Parathyroid adenoma (tissue), 2 donors: ENCODE measurements around the gene VMP1.
"Not testable (repeated sequence)": the region's sequence is repeated elsewhere in the genome, so short reads cannot be mapped to it uniquely, and the experiment has no call there.

Experiments used
- H2AFZ ChIP-seq: fragments of 300-600 bp; sonication (generic); one replicate; pipeline ENCODE4 v1.7.0; 2017; ENCODE audit warnings: antibody characterized with exemption, mild to moderate bottlenecking
- H3K27ac ChIP-seq: fragments of 300-600 bp; sonication (generic); one replicate; pipeline ENCODE4 v1.7.0; 2017
- H3K27me3 ChIP-seq: fragments of 300-600 bp; sonication (generic); one replicate; pipeline ENCODE4 v1.7.0; 2017; ENCODE audit warnings: low read length; ENCODE audit not compliant: control insufficient read depth, insufficient read depth
- H3K36me3 ChIP-seq: fragments of 300-600 bp; sonication (generic); one replicate; pipeline ENCODE4 v1.7.0; 2017; ENCODE audit warnings: low read length; ENCODE audit not compliant: control insufficient read depth, insufficient read depth
- H3K4me1 ChIP-seq: fragments of 300-600 bp; sonication (generic); one replicate; pipeline ENCODE4 v1.7.0; 2017; ENCODE audit warnings: control low read depth
- H3K4me2 ChIP-seq: fragments of 300-600 bp; sonication (generic); one replicate; pipeline ENCODE4 v1.7.0; 2017; ENCODE audit warnings: low read length
- H3K4me3 ChIP-seq: fragments of 300-600 bp; sonication (generic); one replicate; pipeline ENCODE4 v1.7.0; 2017; ENCODE audit warnings: low read depth, low read length
- H3K79me2 ChIP-seq: fragments of 300-600 bp; sonication (generic); one replicate; pipeline ENCODE4 v1.7.0; 2017; ENCODE audit warnings: control low read depth
- H3K9ac ChIP-seq: fragments of 300-600 bp; sonication (generic); one replicate; pipeline ENCODE4 v1.7.0; 2017; ENCODE audit warnings: mild to moderate bottlenecking
- H3K9me3 ChIP-seq: fragments of 300-600 bp; sonication (generic); one replicate; pipeline ENCODE4 v1.7.0; 2017; ENCODE audit warnings: low read length; ENCODE audit not compliant: control insufficient read depth
- CTCF ChIP-seq: fragments of 300-600 bp; sonication (generic); IDR thresholded peaks from one replicate; pipeline ENCODE4 v1.7.0; 2017; ENCODE audit warnings: antibody characterized with exemption, mild to moderate bottlenecking
- donor health status: primary hyperparathyroidism.

The VMP1 gene

DNA sequence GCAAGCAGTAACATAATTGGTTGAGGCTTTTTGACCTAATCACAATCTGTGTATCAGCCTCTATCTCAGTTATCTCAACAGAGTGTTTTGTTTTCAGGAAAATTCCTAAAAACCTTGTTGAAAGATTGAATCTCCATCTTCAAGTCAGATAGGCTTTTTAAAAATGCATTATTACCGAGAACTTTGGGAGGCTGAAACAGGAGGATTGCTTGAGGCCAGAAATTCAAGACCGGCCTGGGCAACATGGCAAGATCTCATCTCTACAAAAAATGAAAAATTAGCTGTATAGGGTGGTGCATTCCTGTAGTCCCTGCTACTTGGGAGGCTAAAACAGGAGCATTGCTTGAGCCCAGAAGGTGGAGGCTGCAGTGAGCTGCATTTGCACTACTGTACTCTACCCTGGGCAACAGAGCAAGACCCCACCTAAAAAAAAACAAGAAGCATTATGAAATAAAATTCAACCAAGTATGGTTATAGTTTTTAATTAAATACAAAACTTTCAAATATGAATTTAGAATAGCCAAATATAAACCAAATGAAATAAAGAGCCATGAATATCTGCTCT is 68.4 kb downstream of the VMP1 start:
- Histone ChIP-seq H3K4me3 (no peak overlapping the region), H3K27ac (no peak overlapping the region), H2AFZ (no peak overlapping the region), H3K9me3 (no peaks in the 10 kb centered on the region), H3K27me3 (no peaks in the 10 kb centered on the region), H3K36me3 (no peaks in the 10 kb centered on the region), H3K79me2 (no peaks in the 10 kb centered on the region), H3K4me1 (no peaks in the 10 kb centered on the region), H3K9ac (no peak overlapping the region), H3K4me2 (no peak overlapping the region)
- no peak for TF ChIP-seq CTCF

DNA sequence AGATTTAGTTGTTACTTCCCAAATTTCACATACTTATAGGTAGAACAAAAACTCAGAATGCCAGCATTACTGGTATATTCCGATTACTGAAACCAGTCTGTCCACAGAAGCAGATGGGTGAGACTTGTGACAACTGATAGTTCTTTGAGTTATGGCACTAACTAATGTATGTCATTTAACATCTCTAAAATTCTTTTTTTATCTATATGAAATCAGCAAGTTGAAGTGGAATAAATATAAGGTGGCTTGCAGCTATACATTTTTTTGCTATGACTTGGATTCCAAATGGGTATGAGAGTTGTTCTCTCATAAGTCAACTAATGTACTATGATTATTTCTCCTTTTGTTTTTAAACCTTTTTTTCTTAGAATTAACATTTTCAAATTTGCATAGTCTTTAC is 69.1 kb downstream of the VMP1 start:
- Histone ChIP-seq H3K79me2 (no peaks in the 10 kb centered on the region), H3K9ac (no peak overlapping the region), H2AFZ (no peak overlapping the region), H3K27me3 (no peaks in the 10 kb centered on the region), H3K4me3 (no peak overlapping the region), H3K36me3 (no peaks in the 10 kb centered on the region), H3K4me2 (no peak overlapping the region), H3K4me1 (no peaks in the 10 kb centered on the region), H3K27ac (no peak overlapping the region), H3K9me3 (no peaks in the 10 kb centered on the region)
- TF ChIP-seq CTCF, result no peak

GRCh38 chr17:59777033-59777432 is 69.6 kb downstream of the VMP1 start:
- TF ChIP-seq CTCF, result no peak
- Histone ChIP-seq H3K27me3 (no peaks in the 10 kb centered on the region), H3K9ac (no peak overlapping the region), H3K4me3 (no peak overlapping the region), H3K4me2 (no peak overlapping the region), H3K36me3 (no peaks in the 10 kb centered on the region), H2AFZ (no peak overlapping the region), H3K4me1 (no peaks in the 10 kb centered on the region), H3K79me2 (no peaks in the 10 kb centered on the region), H3K9me3 (no peaks in the 10 kb centered on the region), H3K27ac (no peak overlapping the region)

GRCh38 chr17:59778996-59779395 is 71.5 kb downstream of the VMP1 start:
- no peak overlapping the region for H3K4me3 ChIP-seq
- no peak overlapping the region for H3K27ac ChIP-seq
- no peaks in the 10 kb centered on the region for H3K79me2 ChIP-seq
- H3K9ac ChIP-seq, result no peak overlapping the region
- no peak overlapping the region for H2AFZ ChIP-seq
- H3K4me2 ChIP-seq, result no peak overlapping the region
- no peaks in the 10 kb centered on the region for H3K36me3 ChIP-seq
- no peaks in the 10 kb centered on the region for H3K27me3 ChIP-seq
- no peak for TF ChIP-seq CTCF
- no peaks in the 10 kb centered on the region for H3K9me3 ChIP-seq
- H3K4me1 ChIP-seq, result peaks cover 3% of the 10 kb centered on the region

DNA sequence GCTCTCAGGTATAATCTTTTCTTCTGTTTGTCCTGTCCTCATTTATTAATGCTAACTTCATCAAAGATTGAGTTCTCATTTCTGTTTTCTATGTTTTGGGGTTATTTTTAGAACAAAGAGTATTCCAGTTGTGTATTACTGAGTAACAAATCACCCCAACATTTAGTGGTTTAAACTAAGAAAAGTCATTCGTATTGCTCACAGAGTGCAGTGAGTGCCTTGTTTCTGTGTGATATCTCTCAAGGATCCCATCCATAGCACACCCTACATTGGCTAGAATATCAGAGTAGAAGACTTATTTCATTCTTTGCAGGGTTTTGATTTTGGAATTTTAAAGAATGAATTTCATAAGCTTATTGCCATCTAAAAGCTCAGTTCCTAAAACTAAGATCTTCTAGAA is 72.1 kb downstream of the VMP1 start:
- no peak overlapping the region for H3K9ac ChIP-seq
- H3K36me3 ChIP-seq, result no peaks in the 10 kb centered on the region
- no peak overlapping the region for H3K4me3 ChIP-seq
- H3K4me1 ChIP-seq, result peaks cover 3% of the 10 kb centered on the region
- no peak overlapping the region for H3K27ac ChIP-seq
- no peaks in the 10 kb centered on the region for H3K9me3 ChIP-seq
- no peaks in the 10 kb centered on the region for H3K27me3 ChIP-seq
- H3K4me2 ChIP-seq, result no peak overlapping the region
- no peak overlapping the region for H2AFZ ChIP-seq
- no peaks in the 10 kb centered on the region for H3K79me2 ChIP-seq
- TF ChIP-seq CTCF, result no peak

- not testable (repeated sequence) for H3K4me3 ChIP-seq, H2AFZ ChIP-seq, H3K9ac ChIP-seq, H3K79me2 ChIP-seq, H3K27me3 ChIP-seq, H3K4me1 ChIP-seq, H3K27ac ChIP-seq, H3K36me3 ChIP-seq, H3K4me2 ChIP-seq, H3K9me3 ChIP-seq
Measured at GRCh38 chr17:59780548-59780947, 73.1 kb downstream of the VMP1 start.
